Activated CD4-positive, alpha-beta T cell treated with anti-CD3 and anti-CD28 coated beads, Interleukin-2, Interleukin-4, amounts not matched to agents 100 ng/mL and 50 ng/mL, durations not matched to agents 16 hours and 8 hours (primary cell): Measurements from ENCODE around the gene PARD3B.

Source experiments
- DNase-seq: peaks from one replicate; pipeline ENCODE4 v3.0.0-alpha.2; 2020; ENCODE audit warnings: low spot score

PARD3B gene

GRCh38 chr2:205531072-205531471, 985.8 kb downstream of the PARD3B start:
- no peak for DNase-seq

- DNase-seq, result no peak
These were observed 986.3 kb downstream of the PARD3B start for GRCh38 chr2:205531489-205532148.

GRCh38 chr2:205535001-205535400, 989.7 kb downstream of the PARD3B start:
- DNase-seq, result no peak

GRCh38 chr2:205539603-205540002, 994.3 kb downstream of the PARD3B start:
- no peak for DNase-seq

- DNase-seq, result no peak
These were observed 994.8 kb downstream of the PARD3B start for GRCh38 chr2:205540036-205540435.

GRCh38 chr2:205543262-205543843, 998.1 kb downstream of the PARD3B start:
- no peak for DNase-seq

GRCh38 chr2:205543937-205544702, 998.8 kb downstream of the PARD3B start:
- DNase-seq, result no peak

- no peak for DNase-seq
These were observed 1000.9 kb downstream of the PARD3B start for GRCh38 chr2:205545971-205546816.

GRCh38 chr2:205555566-205556230, 1010.4 kb downstream of the PARD3B start:
- DNase-seq, result no peak

GRCh38 chr2:205556357-205556756, 1011.1 kb downstream of the PARD3B start:
- DNase-seq, result no peak

GRCh38 chr2:205556841-205557539, 1011.7 kb downstream of the PARD3B start:
- DNase-seq, result no peak

GRCh38 chr2:205557873-205558272, 1012.6 kb downstream of the PARD3B start:
- no peak for DNase-seq

- no peak for DNase-seq
These were observed 1016.2 kb downstream of the PARD3B start for GRCh38 chr2:205561441-205561840.

- peak; percentile 17 for DNase-seq
These were observed 1018.4 kb downstream of the PARD3B start for GRCh38 chr2:205563646-205564045.

GRCh38 chr2:205564346-205565141, 1019.3 kb downstream of the PARD3B start:
- no peak for DNase-seq

GRCh38 chr2:205565142-205565522, 1019.9 kb downstream of the PARD3B start:
- DNase-seq, result no peak

- DNase-seq, result no peak
These were observed 1021.4 kb downstream of the PARD3B start for GRCh38 chr2:205566606-205567168.

GRCh38 chr2:205568620-205569019, 1023.3 kb downstream of the PARD3B start:
- DNase-seq, result no peak

- no peak for DNase-seq
These were observed 1025.4 kb downstream of the PARD3B start for GRCh38 chr2:205570648-205571047.

GRCh38 chr2:205571360-205571959, 1026.2 kb downstream of the PARD3B start:
- DNase-seq, result no peak
